Mesendoderm (in vitro differentiated cells): ENCODE results near the gene UBASH3B.

Experiments used
- DNase-seq: peaks from one replicate; pipeline ENCODE4 v3.0.0; 2013
- H2AK5ac ChIP-seq: 2 replicates; pipeline ENCODE4 v1.6.1; 2013; ENCODE audit warnings: low read length, inconsistent platforms
- H2BK120ac ChIP-seq: 2 replicates; pipeline ENCODE4 v1.6.1; 2013; ENCODE audit warnings: low read depth, mild to moderate bottlenecking, low read length, moderate library complexity, mixed read lengths
- H2BK15ac ChIP-seq: replicated peaks from 2 replicates; pipeline ENCODE4 v1.6.1; 2013; ENCODE audit warnings: low read depth, mild to moderate bottlenecking, moderate library complexity
- H2BK5ac ChIP-seq: 2 replicates; pipeline ENCODE4 v1.6.1; 2013; ENCODE audit warnings: low read length, inconsistent platforms
- H3K18ac ChIP-seq: 2 replicates; pipeline ENCODE4 v1.6.1; 2013; ENCODE audit warnings: mild to moderate bottlenecking, low read length, mixed read lengths
- H3K23ac ChIP-seq: one replicate; pipeline ENCODE4 v1.6.1; 2013; ENCODE audit warnings: low read length
- H3K27ac ChIP-seq: 2 replicates; pipeline ENCODE4 v1.5.1; 2013; ENCODE audit warnings: low read depth, mild to moderate bottlenecking, inconsistent platforms, low read length, moderate library complexity
- H3K27me3 ChIP-seq: 2 replicates; pipeline ENCODE4 v1.6.1; 2013; ENCODE audit warnings: low read length, control low read depth, mild to moderate bottlenecking, inconsistent platforms; ENCODE audit not compliant: insufficient read depth, poor library complexity
- H3K36me3 ChIP-seq: 2 replicates; pipeline ENCODE4 v1.6.1; 2013; ENCODE audit warnings: low read length, inconsistent platforms; ENCODE audit not compliant: control insufficient read depth, insufficient read depth
- H3K4ac ChIP-seq: one replicate; pipeline ENCODE4 v1.6.1; 2013; ENCODE audit warnings: low read depth, mild to moderate bottlenecking, low read length, moderate library complexity
- H3K4me1 ChIP-seq: 2 replicates; pipeline ENCODE4 v1.6.1; 2013; ENCODE audit warnings: low read depth, low read length, inconsistent platforms; ENCODE audit not compliant: control insufficient read depth
- H3K4me2 ChIP-seq: 2 replicates; pipeline ENCODE4 v1.6.1; 2013; ENCODE audit warnings: low read length
- H3K4me3 ChIP-seq: 2 replicates; pipeline ENCODE4 v1.5.1; 2013; ENCODE audit warnings: mild to moderate bottlenecking, low read length
- H3K56ac ChIP-seq: one replicate; pipeline ENCODE4 v1.6.1; 2013; ENCODE audit warnings: low read length
- H3K79me1 ChIP-seq: 2 replicates; pipeline ENCODE4 v1.6.1; 2013; ENCODE audit warnings: low read length, inconsistent platforms
- H3K79me2 ChIP-seq: 2 replicates; pipeline ENCODE4 v1.6.1; 2013; ENCODE audit warnings: mild to moderate bottlenecking, low read length; ENCODE audit not compliant: control insufficient read depth, insufficient read depth
- H3K9ac ChIP-seq: 2 replicates; pipeline ENCODE4 v1.6.1; 2013; ENCODE audit warnings: low read length, inconsistent platforms
- H4K5ac ChIP-seq: one replicate; pipeline ENCODE4 v1.6.1; 2013; ENCODE audit warnings: low read length
- H4K8ac ChIP-seq: one replicate; pipeline ENCODE4 v1.6.1; 2013; ENCODE audit warnings: low read depth, mild to moderate bottlenecking, control low read depth, low read length, moderate library complexity
- WGBS: extraction: QIAGEN DNeasy Blood & Tissue Kit; methylation state at CpG from one replicate; pipeline ENCODE4 v1.1.7; 2013; ENCODE audit warnings: low lambda C conversion rate, missing lambda C conversion rate; ENCODE audit not compliant: insufficient coverage; ENCODE audit errors: extremely low coverage; 5-methylcytosine and 5-hydroxymethylcytosine counted together

Gene UBASH3B

GRCh38 chr11:122758974-122759373, 103.5 kb downstream of the UBASH3B start:
- no peak overlapping the region for H3K4me3 ChIP-seq

DNA sequence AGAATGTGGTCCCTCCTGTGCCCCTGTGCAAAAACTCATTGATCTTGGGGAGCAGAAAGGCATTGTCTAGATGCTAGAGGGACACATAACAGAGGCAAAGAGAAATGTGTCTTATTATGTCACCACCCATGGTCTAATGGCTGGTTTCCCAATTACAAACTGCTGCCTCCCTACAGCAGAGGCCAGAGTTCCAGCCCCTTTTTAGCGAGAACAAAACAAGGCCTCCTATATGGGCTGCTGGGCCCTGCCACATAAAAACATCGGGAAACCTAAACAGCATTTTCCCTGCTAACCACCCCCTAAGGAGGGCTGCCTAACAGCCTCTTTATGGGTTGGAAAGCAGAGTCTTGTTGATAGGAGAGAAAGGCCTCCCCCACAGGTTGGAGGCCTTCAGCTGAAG, 107.6 kb downstream of the UBASH3B start:
- DNase-seq, result no peak
- no peaks in the 10 kb centered on the region for H3K4me1 ChIP-seq
- H2BK15ac ChIP-seq, result no peak overlapping the region
- H2AK5ac ChIP-seq, result no peak overlapping the region
- no peak overlapping the region for H4K5ac ChIP-seq
- no peak overlapping the region for H3K4me2 ChIP-seq
- no peak overlapping the region for H3K27ac ChIP-seq
- H4K8ac ChIP-seq, result no peak overlapping the region
- no peak overlapping the region for H3K56ac ChIP-seq
- H3K27me3 ChIP-seq, result no peaks in the 10 kb centered on the region
- no peaks in the 10 kb centered on the region for H3K36me3 ChIP-seq
- no peak overlapping the region for H2BK120ac ChIP-seq
- H3K23ac ChIP-seq, result no peak overlapping the region
- H3K4ac ChIP-seq, result no peak overlapping the region
- no peak overlapping the region for H3K4me3 ChIP-seq
- H3K18ac ChIP-seq, result no peak overlapping the region
- no peaks in the 10 kb centered on the region for H3K79me1 ChIP-seq
- H3K79me2 ChIP-seq, result no peaks in the 10 kb centered on the region
- no peak overlapping the region for H2BK5ac ChIP-seq
- H3K9ac ChIP-seq, result no peak overlapping the region
- WGBS, result no CpG with 5 or more reads among the region's 2 CpGs

More at GRCh38 chr11:122758974-122759373, 103.5 kb downstream of the UBASH3B start:
- H3K18ac ChIP-seq, result no peak overlapping the region
- H2BK5ac ChIP-seq, result no peak overlapping the region
- H3K56ac ChIP-seq, result no peak overlapping the region
- no peak overlapping the region for H3K4ac ChIP-seq
- H3K4me1 ChIP-seq, result peaks cover 7% of the 10 kb centered on the region
- H3K79me2 ChIP-seq, result no peaks in the 10 kb centered on the region
- no peak overlapping the region for H4K5ac ChIP-seq
- no peak overlapping the region for H3K4me2 ChIP-seq
- no peaks in the 10 kb centered on the region for H3K79me1 ChIP-seq
- H3K27ac ChIP-seq, result no peak overlapping the region
- H2BK15ac ChIP-seq, result no peak overlapping the region
- H3K23ac ChIP-seq, result no peak overlapping the region
- H3K9ac ChIP-seq, result no peak overlapping the region
- H2AK5ac ChIP-seq, result no peak overlapping the region
- no peak for DNase-seq
- H3K36me3 ChIP-seq, result no peaks in the 10 kb centered on the region
- no peaks in the 10 kb centered on the region for H3K27me3 ChIP-seq
- no CpG with 5 or more reads among the region's 5 CpGs for WGBS
- H4K8ac ChIP-seq, result no peak overlapping the region
- no peak overlapping the region for H2BK120ac ChIP-seq

- H2BK120ac ChIP-seq, result no peak overlapping the region
- no CpG with 5 or more reads among the region's 7 CpGs for WGBS
- no peak overlapping the region for H3K27ac ChIP-seq
- no peak overlapping the region for H3K18ac ChIP-seq
- H3K4me2 ChIP-seq, result no peak overlapping the region
- no peak overlapping the region for H2BK15ac ChIP-seq
- H3K56ac ChIP-seq, result no peak overlapping the region
- H3K9ac ChIP-seq, result no peak overlapping the region
- H3K36me3 ChIP-seq, result no peaks in the 10 kb centered on the region
- no peak overlapping the region for H3K4me3 ChIP-seq
- H3K79me1 ChIP-seq, result no peaks in the 10 kb centered on the region
- H3K4me1 ChIP-seq, result no peaks in the 10 kb centered on the region
- no peak overlapping the region for H2BK5ac ChIP-seq
- no peak overlapping the region for H4K5ac ChIP-seq
- H3K27me3 ChIP-seq, result no peaks in the 10 kb centered on the region
- no peaks in the 10 kb centered on the region for H3K79me2 ChIP-seq
- no peak overlapping the region for H3K23ac ChIP-seq
- no peak overlapping the region for H4K8ac ChIP-seq
- no peak overlapping the region for H2AK5ac ChIP-seq
- no peak for DNase-seq
- no peak overlapping the region for H3K4ac ChIP-seq
Observed at GRCh38 chr11:122764371-122765090, 109.0 kb downstream of the UBASH3B start.

GRCh38 chr11:122765487-122766131, 110.1 kb downstream of the UBASH3B start:
- H3K4me3 ChIP-seq, result no peak overlapping the region
- no peak overlapping the region for H2BK120ac ChIP-seq
- H3K23ac ChIP-seq, result no peak overlapping the region
- H4K8ac ChIP-seq, result no peak overlapping the region
- H3K79me1 ChIP-seq, result no peaks in the 10 kb centered on the region
- H3K36me3 ChIP-seq, result no peaks in the 10 kb centered on the region
- no peak overlapping the region for H3K4ac ChIP-seq
- H3K27ac ChIP-seq, result no peak overlapping the region
- H3K9ac ChIP-seq, result no peak overlapping the region
- H4K5ac ChIP-seq, result no peak overlapping the region
- H3K4me1 ChIP-seq, result no peaks in the 10 kb centered on the region
- no peaks in the 10 kb centered on the region for H3K27me3 ChIP-seq
- no peaks in the 10 kb centered on the region for H3K79me2 ChIP-seq
- no CpG with 5 or more reads among the region's 4 CpGs for WGBS
- H2BK5ac ChIP-seq, result no peak overlapping the region
- H3K4me2 ChIP-seq, result no peak overlapping the region
- DNase-seq, result no peak
- H2BK15ac ChIP-seq, result no peak overlapping the region
- H2AK5ac ChIP-seq, result no peak overlapping the region
- H3K18ac ChIP-seq, result no peak overlapping the region
- H3K56ac ChIP-seq, result no peak overlapping the region

- H2BK15ac ChIP-seq, result no peak overlapping the region
- H3K23ac ChIP-seq, result no peak overlapping the region
- no peak overlapping the region for H3K9ac ChIP-seq
- H3K27ac ChIP-seq, result no peak overlapping the region
- no peaks in the 10 kb centered on the region for H3K36me3 ChIP-seq
- H3K79me1 ChIP-seq, result no peaks in the 10 kb centered on the region
- no peaks in the 10 kb centered on the region for H3K79me2 ChIP-seq
- H3K4ac ChIP-seq, result no peak overlapping the region
- H2AK5ac ChIP-seq, result no peak overlapping the region
- no peaks in the 10 kb centered on the region for H3K4me1 ChIP-seq
- no peak overlapping the region for H4K8ac ChIP-seq
- no CpG with 5 or more reads among the region's 4 CpGs for WGBS
- no peak overlapping the region for H3K4me2 ChIP-seq
- no peaks in the 10 kb centered on the region for H3K27me3 ChIP-seq
- no peak overlapping the region for H2BK5ac ChIP-seq
- no peak overlapping the region for H3K56ac ChIP-seq
- H4K5ac ChIP-seq, result no peak overlapping the region
- no peak for DNase-seq
- no peak overlapping the region for H2BK120ac ChIP-seq
- no peak overlapping the region for H3K4me3 ChIP-seq
- H3K18ac ChIP-seq, result no peak overlapping the region
Observed at GRCh38 chr11:122769126-122769780, 113.7 kb downstream of the UBASH3B start.
